Middle frontal gyrus (tissue), 1 donor: ENCODE results near the gene SLC25A52.
"Not testable (repeated sequence)": the region's sequence is repeated elsewhere in the genome, so short reads cannot be mapped to it uniquely, and the experiment has no call there.

Source experiments
- DNase-seq: peaks from one replicate; pipeline ENCODE4 v3.0.0-alpha.2; 2015; ENCODE audit warnings: low spot score; ENCODE audit errors: extremely low spot score

Gene SLC25A52, protein sequence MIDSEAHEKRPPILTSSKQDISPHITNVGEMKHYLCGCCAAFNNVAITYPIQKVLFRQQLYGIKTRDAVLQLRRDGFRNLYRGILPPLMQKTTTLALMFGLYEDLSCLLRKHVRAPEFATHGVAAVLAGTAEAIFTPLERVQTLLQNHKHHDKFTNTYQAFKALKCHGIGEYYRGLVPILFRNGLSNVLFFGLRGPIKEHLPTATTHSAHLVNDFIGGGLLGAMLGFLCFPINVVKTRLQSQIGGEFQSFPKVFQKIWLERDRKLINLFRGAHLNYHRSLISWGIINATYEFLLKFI

GRCh38 chr18:31760695-31761094 is at the start of gene SLC25A52:
Gene SLC25A52 (minus strand): TSS chr18:31760880. CDS start chr18:31760661, 219 bp downstream.
- DNase-seq: no peak

GRCh38 chr18:31809049-31809448 is 48.4 kb upstream of the SLC25A52 start:
- DNase-seq: not testable (repeated sequence)

DNA sequence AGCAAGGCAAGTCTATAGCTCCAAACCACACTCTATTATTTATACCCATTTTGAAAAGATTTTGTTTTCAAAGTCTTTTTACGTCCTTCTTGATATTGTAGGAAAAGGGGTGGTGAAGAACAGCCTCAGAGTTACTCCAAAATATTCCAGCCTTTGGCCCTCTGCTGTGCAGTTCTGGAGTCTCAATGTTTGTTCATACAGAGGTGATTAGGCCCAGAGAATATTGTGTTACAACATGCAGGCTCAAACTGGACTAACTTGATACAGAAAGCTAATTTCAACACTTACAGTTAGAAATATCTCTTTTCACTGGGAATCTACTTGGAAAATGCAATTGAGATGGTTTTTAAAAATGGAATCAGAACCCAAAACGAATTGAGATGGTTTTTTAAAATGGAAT is 40.4 kb upstream of the SLC25A52 start:
- DNase-seq: no peak

DNA sequence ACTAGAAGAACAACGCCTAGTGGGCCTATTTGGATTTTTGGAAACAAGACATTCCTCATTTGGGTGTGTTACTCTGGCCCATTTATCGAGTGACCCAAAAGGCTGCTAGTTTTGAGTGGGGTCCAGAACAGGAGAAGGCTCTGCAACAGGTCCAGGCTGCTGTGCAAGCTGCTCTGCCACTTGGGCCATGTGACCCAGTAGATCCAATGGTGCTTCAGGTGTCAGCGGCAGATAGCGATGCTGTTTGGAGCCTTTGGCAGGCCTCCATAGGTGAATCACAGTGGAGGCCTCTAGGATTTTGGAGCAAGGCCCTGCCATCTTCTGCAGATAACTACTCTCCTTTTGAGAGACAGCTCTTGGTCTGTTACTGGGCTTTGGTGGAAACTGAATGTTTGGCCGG is 38.6 kb upstream of the SLC25A52 start:
- not testable (repeated sequence) for DNase-seq

DNA sequence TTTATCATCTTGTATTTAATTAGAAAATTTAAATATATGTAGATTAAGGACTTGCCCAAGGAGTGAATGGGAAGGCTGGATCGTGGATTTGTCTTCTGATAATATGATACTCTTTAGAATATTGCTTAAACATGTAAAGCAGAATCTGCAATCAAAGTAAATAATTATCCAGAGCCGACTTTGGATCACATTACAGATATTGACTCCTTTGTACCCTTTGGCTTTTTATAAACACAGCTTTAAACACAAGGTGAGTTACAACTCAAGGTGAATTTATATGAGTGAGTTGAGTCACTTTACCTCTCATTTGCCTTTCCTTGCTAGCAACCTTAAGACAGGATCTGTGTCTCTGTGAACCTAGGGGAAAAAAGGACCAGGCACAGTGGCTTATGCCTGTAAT is 37.7 kb upstream of the SLC25A52 start:
- DNase-seq: no peak

DNA sequence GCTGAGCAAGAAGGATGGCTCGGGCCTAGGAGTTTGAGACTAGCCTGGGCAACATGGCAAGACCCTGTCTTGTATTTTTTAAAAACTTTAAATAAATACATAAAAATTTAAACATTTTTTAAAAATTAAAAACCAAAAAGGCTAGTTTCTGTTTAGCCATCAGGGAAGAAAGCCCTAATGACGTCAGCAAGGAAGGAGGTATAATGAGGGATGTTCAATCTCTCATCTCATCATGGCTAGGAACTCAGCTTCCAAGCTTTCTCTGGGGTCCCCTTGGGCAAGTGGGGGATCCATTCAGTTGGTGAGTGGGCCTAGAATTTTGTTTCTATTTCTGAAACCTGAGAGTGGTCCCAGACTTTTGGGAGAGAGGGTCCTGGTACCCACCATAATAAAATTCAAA is 35.1 kb upstream of the SLC25A52 start:
- no peak for DNase-seq

GRCh38 chr18:31793531-31793930 is 32.9 kb upstream of the SLC25A52 start:
- DNase-seq: no peak

- DNase-seq: no peak
Measured at GRCh38 chr18:31792580-31792911, 31.9 kb upstream of the SLC25A52 start.

- no peak for DNase-seq
Measured at GRCh38 chr18:31791817-31792579, 31.3 kb upstream of the SLC25A52 start.

DNA sequence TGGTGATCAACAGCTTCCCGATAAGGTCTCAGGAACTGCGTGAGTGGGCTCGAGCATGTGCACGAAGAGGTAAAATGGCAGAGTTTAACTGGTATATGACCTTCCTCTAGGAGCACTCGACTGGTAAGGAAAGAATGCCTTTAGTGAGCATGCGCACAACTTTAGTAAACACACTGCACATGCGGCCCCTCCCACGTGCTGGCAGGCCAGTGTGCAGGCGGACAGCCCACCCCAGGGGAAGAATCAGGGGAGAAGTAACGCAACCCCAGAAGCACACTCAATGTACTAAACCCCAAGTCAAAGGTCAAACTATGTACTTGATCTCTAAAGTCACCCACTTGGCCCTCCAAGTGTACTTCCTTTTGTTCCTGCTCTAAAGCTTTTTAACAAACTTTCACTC is 28.7 kb upstream of the SLC25A52 start:
- DNase-seq: no peak

DNA sequence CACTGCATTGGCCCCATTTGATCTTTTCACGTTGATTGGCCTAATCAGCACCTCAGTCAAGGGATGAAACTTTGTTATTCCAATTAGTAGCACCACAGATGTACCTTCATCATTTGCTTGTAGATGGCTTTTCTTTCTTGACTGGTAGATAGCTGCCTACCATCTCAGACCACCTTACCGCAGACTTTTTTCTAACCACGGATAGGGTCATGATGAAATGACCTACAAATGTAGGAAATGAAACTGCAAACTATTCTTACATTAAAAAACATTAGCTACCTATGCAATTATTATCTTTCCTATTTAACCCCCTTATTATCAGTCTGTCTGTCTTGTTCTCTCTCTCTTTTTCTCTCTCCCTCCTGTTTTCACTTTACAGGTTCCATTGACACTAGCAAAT is 22.4 kb upstream of the SLC25A52 start:
- no peak for DNase-seq

GRCh38 chr18:31778391-31778950 is 17.8 kb upstream of the SLC25A52 start:
- DNase-seq: no peak

DNA sequence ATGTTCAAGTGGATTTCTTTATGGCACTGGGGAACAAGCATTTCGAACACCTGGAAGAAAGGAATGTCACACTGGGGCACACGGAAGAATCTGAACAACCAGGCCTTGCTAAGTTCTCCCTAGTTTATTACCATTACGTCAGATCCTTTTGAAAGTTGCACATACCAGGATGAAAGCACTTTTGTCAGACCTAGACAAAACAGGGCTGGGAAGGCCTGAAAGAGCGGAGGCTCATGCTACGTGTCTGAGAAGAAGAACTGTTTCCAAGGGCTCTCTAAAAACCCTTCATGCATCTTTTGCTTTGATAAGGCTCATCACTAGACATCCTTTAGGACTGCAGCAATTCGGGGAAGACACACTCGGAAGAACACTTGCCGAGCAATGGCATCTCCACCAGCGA is 15.4 kb upstream of the SLC25A52 start:
- DNase-seq: no peak

DNA sequence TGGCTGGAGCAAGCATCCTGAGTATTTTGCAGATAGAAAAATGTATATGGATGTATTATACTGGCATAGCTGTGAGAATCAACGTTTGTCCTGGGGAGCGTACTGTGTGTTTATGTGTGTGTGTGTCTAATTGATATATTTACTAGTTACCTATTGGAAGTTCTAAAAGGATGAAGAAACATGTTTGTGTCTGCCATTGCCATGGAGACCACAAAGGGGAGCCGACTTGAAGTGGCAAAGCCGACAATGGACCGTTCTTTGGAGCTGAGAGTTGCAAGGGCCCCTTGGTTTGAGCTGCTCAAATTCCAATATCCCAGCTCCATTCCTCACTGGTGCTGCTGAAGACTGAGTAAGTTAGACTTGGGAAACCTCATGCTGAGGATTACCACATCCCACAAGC is 14.3 kb upstream of the SLC25A52 start:
- no peak for DNase-seq

DNA sequence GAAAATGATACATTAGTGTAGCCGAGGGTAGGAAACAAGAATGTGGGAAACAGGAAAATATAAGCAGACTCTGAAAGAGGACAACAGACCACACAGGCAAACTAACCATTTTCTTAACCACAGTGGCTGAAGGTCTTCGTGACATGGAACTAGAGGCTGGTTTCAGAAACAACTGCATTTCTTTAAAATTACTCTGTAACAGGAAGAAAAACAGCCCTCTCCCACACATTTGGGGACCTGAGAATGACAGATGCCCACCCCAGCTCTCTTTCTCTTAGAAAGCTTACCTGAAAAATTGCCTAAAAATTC is 13.8 kb upstream of the SLC25A52 start:
- DNase-seq: no peak

GRCh38 chr18:31773774-31774476 is 13.2 kb upstream of the SLC25A52 start:
- no peak for DNase-seq

GRCh38 chr18:31772699-31773098 is 12.0 kb upstream of the SLC25A52 start:
- no peak for DNase-seq

- DNase-seq: no peak
Measured at GRCh38 chr18:31750273-31750672, 10.4 kb downstream of the SLC25A52 start.

DNA sequence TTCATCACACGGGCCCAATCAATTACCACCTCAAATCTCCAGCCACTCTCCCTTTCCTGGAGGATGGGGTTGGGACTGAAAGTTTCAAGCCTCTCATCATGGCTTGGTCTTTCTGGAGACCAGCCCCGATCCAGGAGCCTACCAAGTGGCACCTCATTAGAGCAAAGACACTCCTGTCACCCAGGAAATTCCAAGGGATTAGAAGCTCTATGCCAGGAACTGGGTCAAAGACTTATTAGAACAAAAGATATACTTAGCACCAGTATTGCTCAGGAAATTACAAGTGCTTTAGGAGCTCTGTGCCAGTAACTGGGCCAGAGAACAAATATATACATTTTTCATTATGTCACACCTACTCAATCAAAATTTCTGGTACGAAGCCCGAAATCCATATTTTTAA is 14.3 kb downstream of the SLC25A52 start:
- no peak for DNase-seq

GRCh38 chr18:31744321-31745067 is 16.2 kb downstream of the SLC25A52 start:
- DNase-seq: no peak

DNA sequence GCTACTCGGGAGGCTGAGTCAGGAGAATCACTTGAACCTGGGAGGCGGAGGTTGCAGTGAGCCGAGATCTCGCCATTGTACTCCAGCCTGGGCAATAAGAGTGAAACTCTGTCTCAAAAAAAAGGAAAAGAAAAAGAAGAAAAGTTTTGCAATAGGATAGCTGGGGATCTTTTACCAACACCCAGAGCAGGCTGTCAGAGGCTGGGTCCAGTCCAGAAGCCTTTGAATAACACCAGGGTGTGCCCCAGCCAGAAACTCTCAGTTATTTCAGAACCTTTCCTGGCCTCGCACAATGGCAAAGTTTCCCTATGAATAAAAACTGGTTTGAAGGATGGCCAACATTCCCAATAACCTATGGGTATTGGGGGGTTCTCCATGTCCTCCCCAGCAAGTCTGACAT is 17.1 kb downstream of the SLC25A52 start:
- DNase-seq: not testable (repeated sequence)
